Measurements from ENCODE around the gene ORC3.

DNA sequence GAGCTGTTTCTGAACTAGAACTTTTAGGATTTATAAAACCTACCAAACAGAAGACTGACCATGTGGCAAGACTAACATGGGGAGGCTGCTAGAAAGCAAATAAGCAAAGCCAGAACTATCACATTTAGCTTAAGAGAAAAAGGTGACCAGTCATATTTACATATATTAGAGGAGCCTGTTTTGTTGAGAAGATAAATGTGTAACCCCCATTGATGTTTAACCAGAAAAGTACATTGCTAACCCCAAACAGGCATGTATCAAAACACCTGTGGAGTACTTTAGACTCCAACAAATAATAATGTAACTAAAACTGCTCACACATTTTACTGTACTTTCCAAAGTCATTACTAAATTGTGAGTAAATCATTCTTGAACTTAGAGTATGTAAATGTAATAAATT, 77.1 kb downstream of the ORC3 start:
- TF ChIP-seq, protein P1, sequence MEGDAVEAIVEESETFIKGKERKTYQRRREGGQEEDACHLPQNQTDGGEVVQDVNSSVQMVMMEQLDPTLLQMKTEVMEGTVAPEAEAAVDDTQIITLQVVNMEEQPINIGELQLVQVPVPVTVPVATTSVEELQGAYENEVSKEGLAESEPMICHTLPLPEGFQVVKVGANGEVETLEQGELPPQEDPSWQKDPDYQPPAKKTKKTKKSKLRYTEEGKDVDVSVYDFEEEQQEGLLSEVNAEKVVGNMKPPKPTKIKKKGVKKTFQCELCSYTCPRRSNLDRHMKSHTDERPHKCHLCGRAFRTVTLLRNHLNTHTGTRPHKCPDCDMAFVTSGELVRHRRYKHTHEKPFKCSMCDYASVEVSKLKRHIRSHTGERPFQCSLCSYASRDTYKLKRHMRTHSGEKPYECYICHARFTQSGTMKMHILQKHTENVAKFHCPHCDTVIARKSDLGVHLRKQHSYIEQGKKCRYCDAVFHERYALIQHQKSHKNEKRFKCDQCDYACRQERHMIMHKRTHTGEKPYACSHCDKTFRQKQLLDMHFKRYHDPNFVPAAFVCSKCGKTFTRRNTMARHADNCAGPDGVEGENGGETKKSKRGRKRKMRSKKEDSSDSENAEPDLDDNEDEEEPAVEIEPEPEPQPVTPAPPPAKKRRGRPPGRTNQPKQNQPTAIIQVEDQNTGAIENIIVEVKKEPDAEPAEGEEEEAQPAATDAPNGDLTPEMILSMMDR (conservative IDR thresholded peaks at IDR 0.05; ENCODE audit: low read depth, low read length), result no peak
- no peak for TF ChIP-seq EZH2 (IDR thresholded peaks at IDR 0.05; ENCODE audit: borderline replicate concordance, low read depth, low read length, poor library complexity, severe bottlenecking)
